Thoracic aorta (tissue), 2 donors: ENCODE measurements around the gene PAPOLG. TPM values are rescaled to one million over a fixed set of nuclear protein-coding genes. Genes with fewer than 3 reads are reported as not detected.

Source experiments
- ATAC-seq: fragments of 150-250 bp; one replicate; pipeline ENCODE4 v1.8.0; 2017; ENCODE audit warnings: low read depth; ENCODE audit not compliant: insufficient number of reproducible peaks, low FRiP score
- DNase-seq: peaks from one replicate; pipeline ENCODE4 v3.0.0-alpha.2; 2020; ENCODE audit warnings: low spot score
- H3K27ac ChIP-seq, 2 donors: fragments of 200-600 bp; sonication (generic); 1 replicate in 1 of 2; 2 replicates in 1 of 2; pipeline ENCODE4 v1.5.1; 2016; ENCODE audit warnings: mild to moderate bottlenecking in 2 of 2, moderate library complexity in 2 of 2
- H3K27me3 ChIP-seq: fragments of 200-600 bp; sonication (generic); replicated peaks from 2 replicates; pipeline ENCODE4 v1.6.0; 2016; ENCODE audit warnings: mild to moderate bottlenecking; ENCODE audit not compliant: insufficient read depth
- H3K36me3 ChIP-seq: fragments of 200-600 bp; sonication (generic); one replicate; pipeline ENCODE4 v1.5.1; 2016
- H3K4me1 ChIP-seq, 2 donors: fragments of 200-600 bp; sonication (generic); 1 replicate in 1 of 2; 2 replicates in 1 of 2; pipeline versions ENCODE4 v1.5.1 to v1.6.0; 2016; ENCODE audit warnings: low read depth in 2 of 2, mild to moderate bottlenecking in 1 of 2; ENCODE audit not compliant: control insufficient read depth in 1 of 2
- H3K4me3 ChIP-seq: fragments of 200-600 bp; sonication (generic); 2 replicates; pipeline ENCODE4 v1.5.1; 2016; ENCODE audit warnings: mild to moderate bottlenecking
- H3K9me3 ChIP-seq: fragments of 200-600 bp; sonication (generic); 2 replicates; pipeline ENCODE4 v1.5.1; 2016
- CTCF ChIP-seq: fragments of 200-600 bp; sonication (generic); IDR thresholded peaks from one replicate; pipeline ENCODE4 v1.5.1; 2019; ENCODE audit warnings: antibody characterized with exemption
- total RNA-seq, 2 donors: library from RNA; depleted of rRNA; stranded (reverse); fragments of >200 nt; gene quantifications; one replicate each; pipeline versions ENCODE4 v1.1.0 to v1.2.3, GENCODE V29; 2016

PAPOLG gene
- total RNA-seq, 2 donors from 2014 or later, result 14.5 to 21.9 TPM

DNA sequence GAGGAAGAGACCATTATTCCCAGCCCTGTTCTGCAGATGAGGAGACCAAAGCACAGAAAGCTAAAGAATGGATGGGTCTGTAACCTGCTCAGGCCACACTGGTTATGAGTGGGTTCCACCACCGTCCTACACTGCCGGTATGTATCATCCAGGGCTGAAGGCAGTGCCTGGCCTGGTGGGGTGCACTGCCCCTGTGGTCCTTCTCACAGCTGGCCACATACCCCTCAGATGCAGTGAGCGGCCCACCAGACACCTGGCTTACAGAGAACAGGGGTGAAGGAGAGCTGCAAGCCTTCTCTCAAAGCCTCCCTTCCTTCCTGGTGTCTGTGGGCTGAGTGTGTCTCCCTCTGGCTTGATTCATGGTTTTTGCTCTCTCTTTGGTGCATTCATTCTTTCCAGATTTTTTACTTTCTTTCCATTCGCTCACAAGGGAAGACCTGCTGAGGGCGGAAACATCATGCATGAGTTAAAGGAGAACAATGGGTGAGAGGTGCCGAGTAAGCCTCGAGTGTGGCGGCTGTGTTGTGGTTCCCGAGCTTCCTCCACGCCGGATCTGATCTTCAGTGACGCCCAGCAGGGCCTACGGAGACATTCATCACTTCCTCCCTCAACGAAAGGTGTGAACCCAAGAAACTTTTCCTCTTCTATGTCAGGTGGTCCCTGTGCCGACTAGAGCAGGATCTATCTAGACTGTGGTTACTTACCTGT lies 63.2 kb downstream of the PAPOLG start:
- no peak for ATAC-seq

GRCh38 chr2:60819936-60820335 lies 63.9 kb downstream of the PAPOLG start:
- no peak for TF ChIP-seq CTCF
- DNase-seq, result no peak
- Histone ChIP-seq H3K27me3 (no peaks in the 10 kb centered on the region), H3K4me1 (no peaks in the 10 kb centered on the region), H3K27ac (no peak overlapping the region), H3K4me3 (no peak overlapping the region), H3K36me3 (no peaks in the 10 kb centered on the region), H3K9me3 (no peaks in the 10 kb centered on the region)
- ATAC-seq, result no peak

More for the DNA sequence above, 63.2 kb downstream of the PAPOLG start:
- Histone ChIP-seq H3K36me3 (no peaks in the 10 kb centered on the region), H3K27ac (no peak overlapping the region), H3K4me3 (no peak overlapping the region), H3K9me3 (no peaks in the 10 kb centered on the region), H3K27me3 (no peaks in the 10 kb centered on the region), H3K4me1 (no peaks in the 10 kb centered on the region)
- no peak for TF ChIP-seq CTCF
- DNase-seq, result no peak

DNA sequence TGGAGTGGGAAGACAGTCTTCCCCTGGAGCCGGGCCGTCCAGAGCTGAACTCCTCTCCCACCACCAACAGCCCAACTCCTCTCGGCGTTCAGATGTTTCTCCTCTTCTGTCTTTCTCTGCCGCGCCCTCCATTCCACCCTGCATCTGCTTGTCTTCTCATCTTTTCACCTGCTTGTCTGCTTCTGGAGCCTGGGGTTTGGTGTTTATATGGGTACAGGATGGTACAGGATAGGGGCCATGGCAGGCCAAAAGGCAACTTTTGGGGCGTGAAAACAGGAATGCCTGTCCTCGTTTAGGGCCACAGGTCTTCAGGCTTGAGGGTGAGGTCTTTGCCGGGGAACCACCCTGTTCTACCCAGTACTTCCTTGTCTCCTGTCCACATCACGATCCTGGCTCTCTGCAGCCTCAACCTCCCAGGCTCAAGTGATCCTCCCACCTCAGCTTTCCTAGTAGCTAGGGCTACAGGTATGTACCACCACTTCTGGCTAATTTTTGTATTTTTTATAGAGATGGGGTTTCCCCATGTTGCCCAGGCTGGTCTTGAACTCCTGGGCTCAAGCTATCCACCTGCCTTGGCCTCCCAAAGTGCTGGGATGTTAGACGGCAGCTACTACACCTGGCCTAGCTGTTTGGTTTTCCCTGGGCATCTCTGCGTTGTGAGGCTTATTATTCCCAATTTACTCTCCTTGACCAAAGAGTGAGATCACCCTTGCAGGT lies 64.5 kb downstream of the PAPOLG start:
- Histone ChIP-seq H3K4me3 (no peak overlapping the region), H3K27ac (no peak overlapping the region), H3K9me3 (no peaks in the 10 kb centered on the region), H3K36me3 (no peaks in the 10 kb centered on the region), H3K4me1 (no peaks in the 10 kb centered on the region), H3K27me3 (no peaks in the 10 kb centered on the region)
- no peak for DNase-seq
- TF ChIP-seq CTCF, result no peak
- ATAC-seq, result no peak

- TF ChIP-seq CTCF, result no peak
- Histone ChIP-seq H3K4me1 (no peaks in the 10 kb centered on the region), H3K27ac (no peak overlapping the region), H3K9me3 (no peaks in the 10 kb centered on the region), H3K36me3 (no peaks in the 10 kb centered on the region), H3K27me3 (no peaks in the 10 kb centered on the region), H3K4me3 (no peak overlapping the region)
- ATAC-seq (no peak), DNase-seq (no peak)
These were observed 65.0 kb downstream of the PAPOLG start for GRCh38 chr2:60821133-60821469.

DNA sequence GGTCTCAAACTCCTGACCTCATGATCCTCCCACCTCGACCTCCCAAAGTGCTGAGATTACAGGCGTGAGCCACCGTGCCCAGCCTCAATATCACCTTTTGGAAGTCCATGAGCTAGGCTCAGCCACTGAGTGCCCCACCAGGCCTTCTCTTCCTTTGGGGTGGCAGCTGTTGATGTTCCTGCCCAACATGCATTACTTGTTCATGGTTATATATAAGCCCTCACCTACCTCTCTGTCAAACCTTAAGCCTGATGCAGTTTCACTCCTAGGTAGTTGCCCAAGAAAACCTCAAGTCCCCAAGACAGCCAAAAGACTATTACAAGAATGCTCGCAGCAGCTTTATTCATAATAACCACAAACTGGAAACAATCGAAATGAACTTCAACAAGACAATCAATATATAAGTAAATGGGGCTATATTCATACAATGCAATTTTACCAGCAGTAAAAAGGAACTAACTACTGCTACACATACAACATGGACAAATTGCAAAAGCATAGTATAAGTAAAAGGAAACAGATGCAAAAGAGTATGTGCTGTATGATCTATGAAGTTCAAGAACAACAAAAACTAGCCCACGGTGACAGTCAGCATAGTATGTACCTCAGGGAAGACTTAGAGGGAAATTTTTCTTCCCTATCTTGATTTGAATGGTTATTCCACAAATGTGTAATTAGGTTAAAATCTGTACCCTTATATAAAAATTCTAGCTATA lies 65.7 kb downstream of the PAPOLG start:
- no peaks in the 10 kb centered on the region for H3K4me1 ChIP-seq
- H3K27ac ChIP-seq, result no peak overlapping the region
- H3K9me3 ChIP-seq, result no peaks in the 10 kb centered on the region
- no peaks in the 10 kb centered on the region for H3K36me3 ChIP-seq
- ATAC-seq (no peak), DNase-seq (no peak)
- TF ChIP-seq CTCF, result no peak
- no peak overlapping the region for H3K4me3 ChIP-seq
- H3K27me3 ChIP-seq, result no peaks in the 10 kb centered on the region
